ENCODE results near the gene KHDC3L.
"Not testable (repeated sequence)": the region's sequence is repeated elsewhere in the genome, so short reads cannot be mapped to it uniquely, and the experiment has no call there.

GRCh38 chr6:73381531-73381930 is 19.1 kb downstream of the KHDC3L start:
- not testable (repeated sequence) for TF ChIP-seq POLR2AphosphoS5 (IDR thresholded peaks at IDR 0.05; ENCODE audit: low read depth, low read length); TAF1 (IDR thresholded peaks at IDR 0.05; ENCODE audit: low read depth, low read length); POLR2A (IDR thresholded peaks at IDR 0.05; ENCODE audit: low read depth, low read length); PAX5 (IDR thresholded peaks at IDR 0.05; ENCODE audit: insufficient read depth, low read length, severe bottlenecking); SPI1 (IDR thresholded peaks at IDR 0.05; ENCODE audit: low read depth, low read length); POU2F2 (IDR thresholded peaks at IDR 0.05; ENCODE audit: low read depth, low read length)

Measured in GM12891 (cell line).